Measurements from ENCODE around the gene SLN. TPM values are rescaled to one million over a fixed set of nuclear protein-coding genes. Genes with fewer than 3 reads are reported as not detected.

SLN gene
- total RNA-seq, 1 donor from 2014 or later = not detected

DNA sequence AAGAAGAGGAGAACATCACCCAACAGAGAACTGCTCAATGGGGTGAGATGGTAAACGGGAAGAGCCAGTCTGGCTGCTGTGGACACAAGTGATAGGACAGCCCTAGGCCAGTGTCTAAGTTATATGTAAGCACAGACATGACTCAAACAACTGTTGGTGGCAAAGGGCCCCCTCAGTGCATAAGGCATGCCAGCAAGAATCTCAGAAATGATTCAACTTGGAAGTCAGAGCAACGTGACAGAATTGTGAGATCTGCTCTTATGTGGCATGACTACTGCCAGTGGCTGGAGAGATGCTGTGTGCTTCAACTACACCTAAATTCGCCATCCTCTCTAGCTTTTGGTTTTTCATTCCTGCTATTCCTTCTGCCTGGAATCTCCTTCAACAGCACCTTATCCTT, 7.4 kb downstream of the SLN start:
- Mint-ChIP-seq H3K36me3 (ENCODE audit: unreplicated experiment) (no peaks in the 10 kb centered on the region), H3K27me3 (ENCODE audit: unreplicated experiment) (peaks cover 12% of the 10 kb centered on the region), H3K4me1 (ENCODE audit: unreplicated experiment) (no peaks in the 10 kb centered on the region), H3K4me3 (ENCODE audit: unreplicated experiment) (no peak overlapping the region), H3K9me3 (ENCODE audit: unreplicated experiment) (no peaks in the 10 kb centered on the region), H3K27ac (ENCODE audit: unreplicated experiment) (no peak overlapping the region)
- TF ChIP-seq, protein P1, sequence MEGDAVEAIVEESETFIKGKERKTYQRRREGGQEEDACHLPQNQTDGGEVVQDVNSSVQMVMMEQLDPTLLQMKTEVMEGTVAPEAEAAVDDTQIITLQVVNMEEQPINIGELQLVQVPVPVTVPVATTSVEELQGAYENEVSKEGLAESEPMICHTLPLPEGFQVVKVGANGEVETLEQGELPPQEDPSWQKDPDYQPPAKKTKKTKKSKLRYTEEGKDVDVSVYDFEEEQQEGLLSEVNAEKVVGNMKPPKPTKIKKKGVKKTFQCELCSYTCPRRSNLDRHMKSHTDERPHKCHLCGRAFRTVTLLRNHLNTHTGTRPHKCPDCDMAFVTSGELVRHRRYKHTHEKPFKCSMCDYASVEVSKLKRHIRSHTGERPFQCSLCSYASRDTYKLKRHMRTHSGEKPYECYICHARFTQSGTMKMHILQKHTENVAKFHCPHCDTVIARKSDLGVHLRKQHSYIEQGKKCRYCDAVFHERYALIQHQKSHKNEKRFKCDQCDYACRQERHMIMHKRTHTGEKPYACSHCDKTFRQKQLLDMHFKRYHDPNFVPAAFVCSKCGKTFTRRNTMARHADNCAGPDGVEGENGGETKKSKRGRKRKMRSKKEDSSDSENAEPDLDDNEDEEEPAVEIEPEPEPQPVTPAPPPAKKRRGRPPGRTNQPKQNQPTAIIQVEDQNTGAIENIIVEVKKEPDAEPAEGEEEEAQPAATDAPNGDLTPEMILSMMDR (IDR thresholded peaks at IDR 0.05) = no peak
- no peak for DNase-seq (ENCODE audit: extremely low spot score, unreplicated experiment)

DNA sequence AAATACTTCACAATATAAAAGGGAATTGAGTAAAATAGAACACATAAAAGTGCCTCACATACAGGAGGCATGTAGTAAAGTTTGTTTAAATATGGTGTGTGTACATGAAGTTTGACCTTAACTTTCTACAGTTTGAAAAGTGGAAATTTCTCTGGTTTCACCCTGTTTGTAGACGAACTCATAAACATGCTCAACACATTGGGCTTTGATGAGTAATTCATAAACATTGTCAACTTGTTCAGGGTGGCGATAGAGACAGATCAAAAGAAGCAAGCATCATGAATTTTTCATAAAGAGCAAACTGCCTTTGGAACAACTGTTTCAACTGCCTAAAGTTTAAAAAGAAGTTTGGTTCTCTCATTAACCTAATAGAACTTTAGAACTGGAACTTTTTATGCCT, 9.1 kb downstream of the SLN start:
- no peak overlapping the region for H3K4me3 Mint-ChIP-seq (ENCODE audit: unreplicated experiment)
- H3K36me3 Mint-ChIP-seq (ENCODE audit: unreplicated experiment) = no peaks in the 10 kb centered on the region
- no peak overlapping the region for H3K27ac Mint-ChIP-seq (ENCODE audit: unreplicated experiment)
- H3K27me3 Mint-ChIP-seq (ENCODE audit: unreplicated experiment) = peaks cover 10% of the 10 kb centered on the region
- DNase-seq (ENCODE audit: extremely low spot score, unreplicated experiment) = no peak
- H3K9me3 Mint-ChIP-seq (ENCODE audit: unreplicated experiment) = no peaks in the 10 kb centered on the region
- TF ChIP-seq, protein P1 (IDR thresholded peaks at IDR 0.05) = no peak
- no peaks in the 10 kb centered on the region for H3K4me1 Mint-ChIP-seq (ENCODE audit: unreplicated experiment)

DNA sequence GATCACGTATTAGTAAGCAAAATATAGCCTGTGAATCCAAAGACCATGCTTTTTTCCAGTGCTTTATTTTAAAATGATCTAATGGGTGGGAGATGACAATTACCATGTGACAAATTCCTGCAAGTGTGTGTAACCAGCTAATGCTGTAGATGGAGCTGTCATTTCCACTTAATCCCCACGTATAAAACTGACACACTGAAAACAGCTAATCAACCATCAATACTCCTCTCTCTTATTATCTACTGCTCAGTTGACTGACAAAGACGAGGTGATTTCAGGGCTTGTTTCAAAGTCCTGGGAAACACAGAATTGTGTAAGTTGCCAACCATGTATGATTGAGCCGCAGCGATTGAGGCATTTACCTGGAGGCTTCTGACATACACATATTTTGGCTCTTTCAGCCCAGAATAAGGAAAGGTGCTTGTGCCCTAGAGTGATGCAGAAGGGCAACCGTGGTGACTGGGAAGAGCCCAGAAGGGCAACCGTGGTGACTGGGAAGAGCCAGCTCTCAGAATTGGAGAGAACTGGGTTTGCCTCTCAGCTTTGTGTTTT, 9.7 kb downstream of the SLN start:
- Mint-ChIP-seq H3K4me3 (ENCODE audit: unreplicated experiment) (no peak overlapping the region), H3K9me3 (ENCODE audit: unreplicated experiment) (no peaks in the 10 kb centered on the region), H3K27ac (ENCODE audit: unreplicated experiment) (no peak overlapping the region), H3K36me3 (ENCODE audit: unreplicated experiment) (no peaks in the 10 kb centered on the region), H3K27me3 (ENCODE audit: unreplicated experiment) (peaks cover 10% of the 10 kb centered on the region), H3K4me1 (ENCODE audit: unreplicated experiment) (no peaks in the 10 kb centered on the region)
- DNase-seq (ENCODE audit: extremely low spot score, unreplicated experiment) = no peak
- TF ChIP-seq, protein P1 (IDR thresholded peaks at IDR 0.05) = no peak

DNA sequence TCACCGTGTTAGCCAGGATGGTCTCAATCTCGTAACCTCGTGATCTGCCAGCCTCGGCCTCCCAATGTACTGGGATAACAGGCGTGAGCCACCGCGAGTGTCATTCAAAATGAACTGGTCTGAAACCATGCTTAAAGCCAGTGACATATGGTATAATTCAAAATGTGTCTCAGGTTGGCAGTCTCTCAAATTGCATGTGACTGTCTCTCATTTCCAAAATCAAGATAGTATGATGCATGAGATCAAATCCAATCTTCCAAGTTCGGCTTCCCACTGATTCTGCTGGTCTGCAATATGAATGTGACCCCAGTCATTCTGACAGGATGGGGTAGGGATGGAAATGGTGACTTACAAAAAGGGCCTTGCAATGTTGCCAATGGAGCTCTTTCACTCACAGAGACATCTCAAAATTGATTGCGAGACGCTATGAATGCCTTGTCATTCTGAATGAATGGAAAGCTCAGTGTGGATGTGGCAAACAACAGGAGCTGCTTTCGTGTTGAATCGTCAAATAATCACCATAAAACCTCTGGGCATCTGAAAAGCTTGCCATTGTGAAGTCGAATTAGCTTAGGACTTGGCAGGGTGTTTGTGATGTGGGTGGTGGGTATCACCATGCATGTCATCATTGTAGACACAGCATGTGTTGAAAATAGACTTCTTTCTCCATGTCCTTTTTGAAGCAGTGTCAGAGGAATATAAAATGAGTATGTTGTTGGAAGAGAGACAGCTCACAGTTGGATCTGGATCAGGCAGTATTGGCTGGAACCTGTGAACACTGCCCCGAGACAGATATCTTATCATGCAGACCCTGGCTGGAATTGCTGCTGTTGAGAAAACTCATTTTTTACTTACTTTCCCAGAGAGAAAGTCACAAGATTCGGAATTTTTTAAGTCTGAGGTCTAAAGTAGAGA, 12.2 kb downstream of the SLN start:
- Mint-ChIP-seq H3K27ac (ENCODE audit: unreplicated experiment) (no peak overlapping the region), H3K4me3 (ENCODE audit: unreplicated experiment) (no peak overlapping the region), H3K4me1 (ENCODE audit: unreplicated experiment) (no peaks in the 10 kb centered on the region), H3K27me3 (ENCODE audit: unreplicated experiment) (peaks cover 11% of the 10 kb centered on the region), H3K9me3 (ENCODE audit: unreplicated experiment) (no peaks in the 10 kb centered on the region), H3K36me3 (ENCODE audit: unreplicated experiment) (no peaks in the 10 kb centered on the region)
- DNase-seq (ENCODE audit: extremely low spot score, unreplicated experiment) = no peak
- TF ChIP-seq, protein P1 (IDR thresholded peaks at IDR 0.05) = no peak

DNA sequence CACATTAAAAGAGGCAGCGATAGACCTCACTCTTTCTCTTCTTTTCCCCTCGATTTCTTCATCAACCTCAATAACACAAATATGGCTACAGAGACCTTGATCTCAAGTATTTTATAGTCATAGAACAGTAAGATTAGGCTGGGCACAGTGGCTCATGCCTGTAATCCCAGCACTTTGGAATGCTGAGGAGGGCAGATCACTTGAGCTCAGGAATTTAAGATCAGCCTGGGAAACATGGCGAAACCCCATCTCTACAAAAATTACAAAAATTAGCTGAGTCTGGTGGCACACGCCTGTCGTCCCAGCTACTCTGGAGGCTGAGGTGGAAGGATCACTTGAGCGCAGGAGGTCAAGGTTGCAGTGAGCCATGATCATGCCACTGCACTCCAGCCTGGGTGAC, 14.6 kb downstream of the SLN start:
- Mint-ChIP-seq H3K4me3 (ENCODE audit: unreplicated experiment) (no peak overlapping the region), H3K27me3 (ENCODE audit: unreplicated experiment) (peaks cover 17% of the 10 kb centered on the region), H3K27ac (ENCODE audit: unreplicated experiment) (no peak overlapping the region), H3K4me1 (ENCODE audit: unreplicated experiment) (no peaks in the 10 kb centered on the region), H3K9me3 (ENCODE audit: unreplicated experiment) (no peaks in the 10 kb centered on the region), H3K36me3 (ENCODE audit: unreplicated experiment) (no peaks in the 10 kb centered on the region)
- TF ChIP-seq, protein P1 (IDR thresholded peaks at IDR 0.05) = no peak
- no peak for DNase-seq (ENCODE audit: extremely low spot score, unreplicated experiment)

Data from osteocyte (in vitro differentiated cells).